Karpas-422 (cell line): ENCODE results near the gene ZNRF3. TPM values are rescaled to one million over a fixed set of nuclear protein-coding genes. Genes with fewer than 3 reads are reported as not detected.
A peak's percentile ranks its signal among the peaks of the same experiment; 100 is the strongest.
"Not testable (repeated sequence)": the region's sequence is repeated elsewhere in the genome, so short reads cannot be mapped to it uniquely, and the experiment has no call there.

ENCODE experiments used
- DNase-seq: peaks from one replicate; pipeline ENCODE4 v3.0.0-alpha.2; 2015
- H2AFZ ChIP-seq: fragments of 200-600 bp; sonication (generic); 2 replicates; pipeline ENCODE4 v1.6.1; 2014; ENCODE audit warnings: antibody characterized with exemption, low read length, mixed read lengths
- H3K27ac ChIP-seq: fragments of 200-600 bp; sonication (generic); 2 replicates; pipeline ENCODE4 v1.5.1; 2014; ENCODE audit warnings: mild to moderate bottlenecking, low read length, moderate library complexity
- H3K27me3 ChIP-seq: fragments of 200-600 bp; sonication (generic); 2 replicates; pipeline ENCODE4 v1.6.1; 2014; ENCODE audit warnings: low read length, mixed read lengths
- H3K36me3 ChIP-seq: fragments of 200-600 bp; sonication (generic); 2 replicates; pipeline ENCODE4 v1.6.1; 2014; ENCODE audit warnings: low read length, mixed read lengths; ENCODE audit not compliant: insufficient read depth
- H3K4me1 ChIP-seq: fragments of 200-600 bp; sonication (generic); 2 replicates; pipeline ENCODE4 v1.6.1; 2014; ENCODE audit warnings: mild to moderate bottlenecking, low read length, mixed read lengths
- H3K4me2 ChIP-seq: fragments of 200-600 bp; sonication (generic); 2 replicates; pipeline ENCODE4 v1.6.1; 2014; ENCODE audit warnings: low read length, low read depth, mild to moderate bottlenecking; ENCODE audit not compliant: poor library complexity, severe bottlenecking
- H3K4me3 ChIP-seq: fragments of 200-600 bp; sonication (generic); 2 replicates; pipeline ENCODE4 v1.5.1; 2014; ENCODE audit warnings: mild to moderate bottlenecking, antibody characterized with exemption, low read length, mixed read lengths
- H3K79me2 ChIP-seq: fragments of 200-600 bp; sonication (generic); 2 replicates; pipeline ENCODE4 v1.6.1; 2014; ENCODE audit warnings: mild to moderate bottlenecking, low read length, mixed read lengths
- H3K9ac ChIP-seq: fragments of 200-600 bp; sonication (generic); 2 replicates; pipeline ENCODE4 v1.6.0; 2014; ENCODE audit warnings: low read length
- H3K9me2 ChIP-seq: fragments of 200-600 bp; sonication (generic), shearing (Covaris generic); replicated peaks from 2 replicates; pipeline ENCODE4 v1.6.0; 2014; ENCODE audit warnings: mild to moderate bottlenecking, low read length, moderate library complexity; ENCODE audit not compliant: insufficient read depth
- H3K9me3 ChIP-seq: fragments of 300-700, 200-600 bp; sonication (generic); 2 replicates; pipeline ENCODE4 v1.6.1; 2014; ENCODE audit warnings: low read length, mixed read lengths
- H4K20me1 ChIP-seq: fragments of 200-600 bp; sonication (generic); 2 replicates; pipeline ENCODE4 v1.6.1; 2014; ENCODE audit warnings: mild to moderate bottlenecking, antibody characterized with exemption, low read length, low read depth; ENCODE audit not compliant: insufficient read depth
- total RNA-seq: library from RNA; depleted of rRNA; stranded (reverse); fragments of >200 nt; shearing (Covaris generic); gene quantifications from 2 replicates; pipeline ENCODE4 v1.2.3, GENCODE V29; 2014; ENCODE audit warnings: low replicate concordance; rRNA removed

ZNRF3 gene
- 0.04 and 0.19 TPM in 2 replicates for total RNA-seq

DNA sequence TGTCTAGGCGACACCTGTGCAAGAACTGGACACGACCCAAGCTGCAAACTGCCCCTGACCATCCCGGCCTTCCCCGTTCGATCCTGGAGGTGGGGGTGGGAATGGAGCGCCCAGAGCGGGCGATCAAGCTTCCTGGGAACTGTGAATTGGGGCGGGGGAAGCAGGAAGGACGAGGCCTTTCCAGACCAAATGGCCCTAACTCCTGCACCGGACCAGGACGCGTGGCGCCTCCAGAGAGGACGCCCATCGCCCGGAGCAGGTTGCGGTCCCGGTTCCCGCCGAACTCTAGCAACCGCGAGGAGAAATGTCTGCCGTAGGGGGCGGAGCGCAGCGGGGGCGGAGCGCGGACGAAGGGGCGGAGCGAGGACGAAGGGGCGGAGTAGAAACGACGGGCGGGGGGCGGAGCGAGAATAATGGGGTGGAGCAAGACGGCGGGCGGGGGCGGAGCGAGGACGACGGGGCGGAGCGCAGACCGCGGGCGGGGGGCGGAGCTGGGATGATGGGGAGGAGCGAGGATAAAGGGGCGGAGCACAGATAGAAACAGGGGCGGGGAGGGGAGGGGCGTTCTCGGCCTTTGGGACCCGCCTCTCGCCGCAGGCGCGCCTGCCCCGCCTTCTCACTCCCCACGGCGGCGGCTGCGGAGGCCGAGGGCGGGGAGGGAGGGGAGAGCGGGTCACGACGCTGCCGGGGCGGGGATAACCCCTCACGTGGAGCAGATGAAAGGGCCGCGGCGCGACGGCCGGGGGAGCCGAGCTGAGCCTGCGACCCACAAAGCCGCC, at the start of gene ZNRF3:
Gene ZNRF3, plus strand, starts transcription at position 695 of the 779 bp plus-strand sequence. CDS start 195 bp downstream, outside the sequence.
- no peak within 1 kb of the TSS for H3K4me3 ChIP-seq
- H3K27me3 ChIP-seq: no peaks in the 10 kb centered on the region
- H2AFZ ChIP-seq: no peak within 1 kb of the TSS
- no peaks in the 10 kb centered on the region for H3K4me1 ChIP-seq
- no peaks in the 10 kb centered on the region for H3K9me2 ChIP-seq
- H4K20me1 ChIP-seq: no peaks in the 10 kb centered on the region
- no peak within 1 kb of the TSS for H3K27ac ChIP-seq
- H3K79me2 ChIP-seq: no peaks in the 10 kb centered on the region
- no peaks in the 10 kb centered on the region for H3K9me3 ChIP-seq
- no peak within 1 kb of the TSS for H3K4me2 ChIP-seq
- H3K9ac ChIP-seq: no peak within 1 kb of the TSS
- peak; percentile 65 for DNase-seq
- no peaks in the 10 kb centered on the region for H3K36me3 ChIP-seq

DNA sequence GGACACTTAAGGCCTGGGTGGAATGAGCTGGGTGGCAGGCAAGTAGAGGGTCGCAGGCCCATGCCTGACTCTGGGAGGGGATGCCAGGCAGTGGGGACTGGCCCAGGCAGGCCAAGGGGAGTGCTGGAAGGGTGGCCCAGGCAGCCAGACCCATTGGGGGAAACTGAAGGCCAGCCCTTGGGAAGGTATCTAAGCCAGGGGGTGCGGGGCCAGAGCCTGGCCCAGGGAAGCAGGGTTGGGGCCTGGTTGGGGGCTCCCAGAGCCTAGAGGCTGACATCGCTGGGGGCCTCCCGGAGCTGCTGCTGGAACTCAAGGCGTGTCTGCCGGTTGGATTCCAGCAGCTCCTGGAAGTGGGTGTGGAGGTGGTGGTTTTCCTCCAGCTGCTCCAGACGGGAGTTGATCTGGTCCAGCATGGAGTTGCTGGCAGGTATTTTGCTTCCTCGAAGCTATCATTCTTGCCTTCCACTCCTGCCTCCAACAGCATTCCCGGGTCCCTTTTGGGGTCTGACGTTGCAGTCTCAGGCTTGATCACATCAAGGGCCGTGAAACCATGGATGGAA, 47.7 kb upstream of the ZNRF3 start:
- H3K9me2 ChIP-seq: no peaks in the 10 kb centered on the region
- peak; percentile 32 for DNase-seq
- no peak overlapping the region for H3K9ac ChIP-seq
- no peaks in the 10 kb centered on the region for H4K20me1 ChIP-seq
- no peak overlapping the region for H3K4me3 ChIP-seq
- no peaks in the 10 kb centered on the region for H3K27me3 ChIP-seq
- no peak overlapping the region for H3K4me2 ChIP-seq
- H2AFZ ChIP-seq: no peak overlapping the region
- no peaks in the 10 kb centered on the region for H3K9me3 ChIP-seq
- no peaks in the 10 kb centered on the region for H3K79me2 ChIP-seq
- H3K4me1 ChIP-seq: no peaks in the 10 kb centered on the region
- no peak overlapping the region for H3K27ac ChIP-seq
- no peaks in the 10 kb centered on the region for H3K36me3 ChIP-seq

- no peaks in the 10 kb centered on the region for H3K9me3 ChIP-seq
- no peaks in the 10 kb centered on the region for H3K9me2 ChIP-seq
Measured at GRCh38 chr22:28837640-28838039, 45.7 kb upstream of the ZNRF3 start.

DNA sequence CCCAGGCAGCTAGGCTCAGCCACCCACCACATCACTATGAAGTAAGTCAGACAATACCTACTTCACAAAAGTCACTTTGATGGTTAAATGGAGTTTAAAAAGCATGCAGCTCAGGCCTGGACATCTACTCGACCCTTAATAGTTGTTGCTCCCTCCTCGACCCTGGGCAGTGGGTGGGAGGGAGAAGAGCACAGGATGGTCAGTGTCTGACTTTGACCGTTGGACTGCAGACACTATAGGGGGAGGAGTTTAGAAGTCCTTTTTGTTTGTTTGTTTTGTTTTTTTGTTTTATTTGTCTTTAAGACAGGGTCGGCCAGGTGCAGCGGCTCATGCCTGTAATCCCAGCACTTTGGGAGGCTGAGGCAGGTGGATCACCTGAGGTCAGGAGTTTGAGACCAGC, 44.4 kb upstream of the ZNRF3 start:
- Histone ChIP-seq H3K4me1 (no peaks in the 10 kb centered on the region), H2AFZ (no peak overlapping the region), H3K9me2 (no peaks in the 10 kb centered on the region), H4K20me1 (no peaks in the 10 kb centered on the region), H3K36me3 (no peaks in the 10 kb centered on the region), H3K9me3 (no peaks in the 10 kb centered on the region), H3K79me2 (no peaks in the 10 kb centered on the region), H3K4me2 (no peak overlapping the region), H3K27me3 (no peaks in the 10 kb centered on the region), H3K9ac (no peak overlapping the region), H3K27ac (no peak overlapping the region), H3K4me3 (no peak overlapping the region)
- DNase-seq: no peak

More at GRCh38 chr22:28837640-28838039, 45.7 kb upstream of the ZNRF3 start:
- no peaks in the 10 kb centered on the region for H4K20me1 ChIP-seq
- H3K4me3 ChIP-seq: no peak overlapping the region
- H3K9ac ChIP-seq: no peak overlapping the region
- H3K27ac ChIP-seq: no peak overlapping the region
- H3K79me2 ChIP-seq: no peaks in the 10 kb centered on the region
- no peak for DNase-seq
- no peak overlapping the region for H3K4me2 ChIP-seq
- H3K36me3 ChIP-seq: no peaks in the 10 kb centered on the region
- H2AFZ ChIP-seq: no peak overlapping the region
- H3K4me1 ChIP-seq: no peaks in the 10 kb centered on the region
- H3K27me3 ChIP-seq: no peaks in the 10 kb centered on the region

- Histone ChIP-seq H3K4me1 (no peaks in the 10 kb centered on the region), H3K4me2 (no peak overlapping the region), H3K36me3 (no peaks in the 10 kb centered on the region), H2AFZ (no peak overlapping the region), H3K9me3 (peaks cover under 1% of the 10 kb centered on the region; the same call in 1 of the 2 replicates), H3K27me3 (no peaks in the 10 kb centered on the region), H3K9ac (no peak overlapping the region), H4K20me1 (no peaks in the 10 kb centered on the region), H3K79me2 (no peaks in the 10 kb centered on the region), H3K27ac (no peak overlapping the region), H3K4me3 (no peak overlapping the region), H3K9me2 (no peaks in the 10 kb centered on the region)
- no peak for DNase-seq
Measured at GRCh38 chr22:28841111-28841510, 42.3 kb upstream of the ZNRF3 start.

- Histone ChIP-seq H3K9ac (no peak overlapping the region), H3K4me1 (no peaks in the 10 kb centered on the region), H4K20me1 (no peaks in the 10 kb centered on the region), H3K27me3 (no peaks in the 10 kb centered on the region), H3K79me2 (no peaks in the 10 kb centered on the region), H3K27ac (no peak overlapping the region), H3K4me3 (no peak overlapping the region), H2AFZ (no peak overlapping the region), H3K9me3 (peaks cover 7% of the 10 kb centered on the region; the same call in 1 of the 2 replicates), H3K4me2 (no peak overlapping the region), H3K36me3 (no peaks in the 10 kb centered on the region), H3K9me2 (no peaks in the 10 kb centered on the region)
- no peak for DNase-seq
Measured at GRCh38 chr22:28843633-28844032, 39.7 kb upstream of the ZNRF3 start.

DNA sequence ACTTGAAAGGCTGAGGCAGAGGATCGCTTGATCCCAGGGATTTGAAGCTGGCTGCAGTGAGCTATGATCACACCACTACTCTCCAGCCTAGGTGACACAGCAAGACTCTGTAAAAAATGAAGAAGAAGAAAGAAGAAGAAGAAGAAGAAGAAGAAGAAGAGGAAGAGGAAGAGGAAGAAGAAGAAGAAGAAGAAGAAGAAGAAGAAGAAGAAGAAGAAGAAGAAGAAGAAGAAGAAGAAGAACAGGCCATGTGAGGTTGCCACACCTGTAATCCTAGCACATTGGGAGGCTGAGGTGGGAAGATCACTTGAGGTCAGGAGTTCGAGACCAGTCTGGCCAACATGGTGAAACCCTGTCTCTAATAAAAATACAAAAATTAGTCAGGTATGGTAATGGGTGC, 39.1 kb upstream of the ZNRF3 start:
- not testable (repeated sequence) for H3K4me1 ChIP-seq, H3K4me3 ChIP-seq, H4K20me1 ChIP-seq, H3K36me3 ChIP-seq, H3K27ac ChIP-seq, H3K27me3 ChIP-seq, H3K9me3 ChIP-seq, H3K9me2 ChIP-seq, H3K4me2 ChIP-seq, H3K9ac ChIP-seq, H3K79me2 ChIP-seq, DNase-seq, H2AFZ ChIP-seq

DNA sequence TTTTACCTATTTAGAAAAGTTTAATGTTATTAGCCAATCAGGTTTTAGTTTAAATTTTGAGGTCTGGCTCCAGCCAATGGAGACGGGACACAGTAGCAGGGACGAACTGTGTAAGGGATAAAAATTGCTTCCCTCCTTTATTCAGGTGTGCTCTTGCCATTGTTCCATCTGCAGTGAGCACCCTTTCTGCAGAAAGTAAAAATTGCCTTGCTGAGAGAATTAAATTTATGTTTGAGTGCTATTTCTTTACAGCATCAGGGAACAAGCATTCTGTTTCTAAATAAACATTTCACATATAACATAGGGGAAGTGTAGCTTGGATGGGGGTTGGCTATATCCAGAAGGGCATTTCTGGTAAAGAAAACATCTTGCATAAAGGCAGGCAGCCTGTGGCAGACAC, 36.4 kb upstream of the ZNRF3 start:
- Histone ChIP-seq H3K9me3 (peaks cover 7% of the 10 kb centered on the region; the same call in 1 of the 2 replicates), H3K9me2 (no peaks in the 10 kb centered on the region), H3K4me2 (no peak overlapping the region), H3K9ac (no peak overlapping the region), H3K27ac (no peak overlapping the region), H3K4me3 (no peak overlapping the region), H2AFZ (no peak overlapping the region), H3K4me1 (no peaks in the 10 kb centered on the region), H3K79me2 (no peaks in the 10 kb centered on the region), H3K27me3 (no peaks in the 10 kb centered on the region), H3K36me3 (no peaks in the 10 kb centered on the region), H4K20me1 (no peaks in the 10 kb centered on the region)
- DNase-seq: no peak
